ENCODE measurements around the gene FBLN7. TPM values are rescaled to one million over a fixed set of nuclear protein-coding genes. Genes with fewer than 3 reads are reported as not detected.

The FBLN7 gene
- total RNA-seq, 2 donors from 2014 or later: 3.0 to 4.0 TPM

- TF ChIP-seq CTCF (IDR thresholded peaks at IDR 0.05): no peak
- Histone ChIP-seq H3K9me3 (no peaks in the 10 kb centered on the region), H3K27ac (no peak overlapping the region), H3K4me3 (no peak overlapping the region), H3K36me3 (no peaks in the 10 kb centered on the region), H3K27me3 (replicated peaks; ENCODE audit: insufficient read depth) (no peaks in the 10 kb centered on the region), H3K4me1 (replicated peaks) (no peaks in the 10 kb centered on the region)
- WGBS: 25% methylated on average over 54 of the region's 54 CpGs
- no peak for DNase-seq (ENCODE audit: low spot score)
- intact Hi-C loops (cut with DNase I): no loop called here
These were observed 43.5 kb downstream of the FBLN7 start for GRCh38 chr2:112181571-112182290.

- no peak for DNase-seq (ENCODE audit: low spot score)
- WGBS: 89% methylated on average over 17 of the region's 17 CpGs
- Histone ChIP-seq H3K36me3 (no peaks in the 10 kb centered on the region), H3K27me3 (replicated peaks; ENCODE audit: insufficient read depth) (no peaks in the 10 kb centered on the region), H3K4me3 (no peak overlapping the region), H3K27ac (no peak overlapping the region), H3K9me3 (no peaks in the 10 kb centered on the region), H3K4me1 (replicated peaks) (no peaks in the 10 kb centered on the region)
- no peak for TF ChIP-seq POLR2AphosphoS5 (IDR thresholded peaks at IDR 0.05)
- no peak for TF ChIP-seq CTCF (IDR thresholded peaks at IDR 0.05)
- intact Hi-C loops (cut with DNase I): no loop called here
These were observed 44.4 kb downstream of the FBLN7 start for GRCh38 chr2:112182581-112183034.

- Histone ChIP-seq H3K4me3 (no peak overlapping the region), H3K36me3 (no peaks in the 10 kb centered on the region), H3K9me3 (no peaks in the 10 kb centered on the region), H3K4me1 (replicated peaks) (no peaks in the 10 kb centered on the region), H3K27ac (no peak overlapping the region), H3K27me3 (replicated peaks; ENCODE audit: insufficient read depth) (no peaks in the 10 kb centered on the region)
- DNase-seq (ENCODE audit: low spot score): no peak
- intact Hi-C loops (cut with DNase I): no loop called here
- no peak for TF ChIP-seq CTCF (IDR thresholded peaks at IDR 0.05)
- no peak for TF ChIP-seq POLR2AphosphoS5 (IDR thresholded peaks at IDR 0.05)
- no peak for TF ChIP-seq POLR2A (IDR thresholded peaks at IDR 0.05)
- 87% methylated on average over 8 of the region's 8 CpGs for WGBS
These were observed 45.3 kb downstream of the FBLN7 start for GRCh38 chr2:112183327-112184025.

- Histone ChIP-seq H3K27me3 (replicated peaks; ENCODE audit: insufficient read depth) (no peaks in the 10 kb centered on the region), H3K9me3 (no peaks in the 10 kb centered on the region), H3K27ac (no peak overlapping the region), H3K36me3 (no peaks in the 10 kb centered on the region), H3K4me3 (no peak overlapping the region), H3K4me1 (replicated peaks) (no peaks in the 10 kb centered on the region)
- 93% methylated on average over 8 of the region's 8 CpGs for WGBS
- DNase-seq (ENCODE audit: low spot score): no peak
- TF ChIP-seq POLR2AphosphoS5 (IDR thresholded peaks at IDR 0.05) (no peak), CTCF (IDR thresholded peaks at IDR 0.05) (no peak), POLR2A (IDR thresholded peaks at IDR 0.05) (no peak)
- intact Hi-C loops (cut with DNase I): no loop called here
These were observed 45.9 kb downstream of the FBLN7 start for GRCh38 chr2:112184121-112184520.

GRCh38 chr2:112185131-112185530, 46.9 kb downstream of the FBLN7 start:
- H3K27me3 ChIP-seq (replicated peaks; ENCODE audit: insufficient read depth): no peaks in the 10 kb centered on the region
- no peak for TF ChIP-seq POLR2A (IDR thresholded peaks at IDR 0.05)
- no peak for TF ChIP-seq POLR2AphosphoS5 (IDR thresholded peaks at IDR 0.05)
- TF ChIP-seq CTCF (IDR thresholded peaks at IDR 0.05): no peak
- intact Hi-C loops (cut with DNase I): no loop called here
- no peaks in the 10 kb centered on the region for H3K4me1 ChIP-seq (replicated peaks)
- DNase-seq (ENCODE audit: low spot score): no peak
- H3K9me3 ChIP-seq: no peaks in the 10 kb centered on the region
- no peak overlapping the region for H3K27ac ChIP-seq
- H3K36me3 ChIP-seq: no peaks in the 10 kb centered on the region
- no peak overlapping the region for H3K4me3 ChIP-seq
- 84% methylated on average over 9 of the region's 9 CpGs for WGBS
